ENCODE results near the gene CHERP. TPM values are rescaled to one million over a fixed set of nuclear protein-coding genes. Genes with fewer than 3 reads are reported as not detected.

Gene CHERP
- total and polyA plus RNA-seq, 2 donors: 12.8 to 27.2 TPM

GRCh38 chr19:16524991-16525734 is 17.1 kb downstream of the CHERP start:
- no peak overlapping the region for H3K4me3 ChIP-seq (ENCODE audit: low read depth, low read length)
- DNase-seq (ENCODE audit: extremely low spot score): no peak
- peaks cover 8% of the 10 kb centered on the region for H3K36me3 ChIP-seq (ENCODE audit: insufficient read depth)
- H3K27ac ChIP-seq (ENCODE audit: low read depth): no peak overlapping the region
- WGBS: 96% methylated on average over 54 of the region's 54 CpGs
- H3K4me1 ChIP-seq (ENCODE audit: insufficient read depth): no peaks in the 10 kb centered on the region

GRCh38 chr19:16522559-16523377 is 19.5 kb downstream of the CHERP start:
- no peak for DNase-seq (ENCODE audit: extremely low spot score)
- 94% methylated on average over 25 of the region's 25 CpGs for WGBS
- H3K27ac ChIP-seq (ENCODE audit: low read depth): no peak overlapping the region
- H3K4me3 ChIP-seq (ENCODE audit: low read depth, low read length): no peak overlapping the region
- peaks cover 18% of the 10 kb centered on the region for H3K36me3 ChIP-seq (ENCODE audit: insufficient read depth)
- H3K4me1 ChIP-seq (ENCODE audit: insufficient read depth): no peaks in the 10 kb centered on the region

- no peak for DNase-seq (ENCODE audit: extremely low spot score)
- H3K4me3 ChIP-seq (ENCODE audit: low read depth, low read length): no peak overlapping the region
- H3K4me1 ChIP-seq (ENCODE audit: insufficient read depth): no peaks in the 10 kb centered on the region
- peaks cover 18% of the 10 kb centered on the region for H3K36me3 ChIP-seq (ENCODE audit: insufficient read depth)
- WGBS: 93% methylated on average over 10 of the region's 10 CpGs
- H3K27ac ChIP-seq (ENCODE audit: low read depth): no peak overlapping the region
Measured at GRCh38 chr19:16521715-16522289, 20.4 kb downstream of the CHERP start.

GRCh38 chr19:16520986-16521624 is 21.1 kb downstream of the CHERP start:
- Histone ChIP-seq H3K4me1 (ENCODE audit: insufficient read depth) (no peaks in the 10 kb centered on the region), H3K36me3 (ENCODE audit: insufficient read depth) (peaks cover 18% of the 10 kb centered on the region), H3K27ac (ENCODE audit: low read depth) (no peak overlapping the region), H3K4me3 (ENCODE audit: low read depth, low read length) (no peak overlapping the region)
- 89% methylated on average over 18 of the region's 18 CpGs for WGBS
- DNase-seq (ENCODE audit: extremely low spot score): no peak

- H3K36me3 ChIP-seq (ENCODE audit: insufficient read depth): peaks cover 14% of the 10 kb centered on the region
- no peak for DNase-seq (ENCODE audit: extremely low spot score)
- WGBS: 92% methylated on average over 45 of the region's 45 CpGs
Measured at GRCh38 chr19:16520074-16520973, 21.9 kb downstream of the CHERP start.

GRCh38 chr19:16519230-16519687 is 23.0 kb downstream of the CHERP start:
- WGBS: 91% methylated on average over 24 of the region's 24 CpGs
- no peaks in the 10 kb centered on the region for H3K4me1 ChIP-seq (ENCODE audit: insufficient read depth)
- no peak overlapping the region for H3K4me3 ChIP-seq (ENCODE audit: low read depth, low read length)
- no peak for DNase-seq (ENCODE audit: extremely low spot score)
- no peak overlapping the region for H3K27ac ChIP-seq (ENCODE audit: low read depth)
- H3K36me3 ChIP-seq (ENCODE audit: insufficient read depth): peaks cover 9% of the 10 kb centered on the region

More at GRCh38 chr19:16520074-16520973, 21.9 kb downstream of the CHERP start:
- Histone ChIP-seq H3K4me3 (ENCODE audit: low read depth, low read length) (no peak overlapping the region), H3K27ac (ENCODE audit: low read depth) (no peak overlapping the region), H3K4me1 (ENCODE audit: insufficient read depth) (no peaks in the 10 kb centered on the region)

- H3K4me1 ChIP-seq (ENCODE audit: insufficient read depth): no peaks in the 10 kb centered on the region
- peaks cover 9% of the 10 kb centered on the region for H3K36me3 ChIP-seq (ENCODE audit: insufficient read depth)
- no peak overlapping the region for H3K27ac ChIP-seq (ENCODE audit: low read depth)
- DNase-seq (ENCODE audit: extremely low spot score): no peak
- no peak overlapping the region for H3K4me3 ChIP-seq (ENCODE audit: low read depth, low read length)
- 86% methylated on average over 33 of the region's 33 CpGs for WGBS
Measured at GRCh38 chr19:16518483-16519229, 23.6 kb downstream of the CHERP start.

- DNase-seq (ENCODE audit: extremely low spot score): no peak
- H3K27ac ChIP-seq (ENCODE audit: low read depth): no peak overlapping the region
- no peaks in the 10 kb centered on the region for H3K4me1 ChIP-seq (ENCODE audit: insufficient read depth)
- no peak overlapping the region for H3K4me3 ChIP-seq (ENCODE audit: low read depth, low read length)
- 81% methylated on average over 14 of the region's 14 CpGs for WGBS
- H3K36me3 ChIP-seq (ENCODE audit: insufficient read depth): peaks cover 9% of the 10 kb centered on the region
Measured at GRCh38 chr19:16518061-16518460, 24.2 kb downstream of the CHERP start.

GRCh38 chr19:16516923-16517610 is 25.2 kb downstream of the CHERP start:
- 79% methylated on average over 14 of the region's 14 CpGs for WGBS

GRCh38 chr19:16516381-16516780 is 25.9 kb downstream of the CHERP start:
- Histone ChIP-seq H3K27ac (ENCODE audit: low read depth) (no peak overlapping the region), H3K36me3 (ENCODE audit: insufficient read depth) (peaks cover 9% of the 10 kb centered on the region), H3K4me1 (ENCODE audit: insufficient read depth) (no peaks in the 10 kb centered on the region), H3K4me3 (ENCODE audit: low read depth, low read length) (no peak overlapping the region)
- DNase-seq (ENCODE audit: extremely low spot score): no peak
- WGBS: 87% methylated on average over 15 of the region's 15 CpGs

More at GRCh38 chr19:16516923-16517610, 25.2 kb downstream of the CHERP start:
- no peak for DNase-seq (ENCODE audit: extremely low spot score)
- Histone ChIP-seq H3K4me1 (ENCODE audit: insufficient read depth) (no peaks in the 10 kb centered on the region), H3K36me3 (ENCODE audit: insufficient read depth) (peaks cover 9% of the 10 kb centered on the region), H3K4me3 (ENCODE audit: low read depth, low read length) (no peak overlapping the region), H3K27ac (ENCODE audit: low read depth) (no peak overlapping the region)

GRCh38 chr19:16514383-16515019 is 27.7 kb downstream of the CHERP start:
- DNase-seq (ENCODE audit: extremely low spot score): no peak
- Histone ChIP-seq H3K4me3 (ENCODE audit: low read depth, low read length) (no peak overlapping the region), H3K27ac (ENCODE audit: low read depth) (no peak overlapping the region), H3K4me1 (ENCODE audit: insufficient read depth) (no peaks in the 10 kb centered on the region), H3K36me3 (ENCODE audit: insufficient read depth) (peaks cover 7% of the 10 kb centered on the region)
- WGBS: 93% methylated on average over 24 of the region's 24 CpGs

Data from urinary bladder (tissue), 4 donors.